ENCODE results near the gene FCHO2. TPM values are rescaled to one million over a fixed set of nuclear protein-coding genes. Genes with fewer than 3 reads are reported as not detected.

The FCHO2 gene
- total and polyA plus RNA-seq, 10 of the 15 experiments (the other 5 are each of a cell fraction or from before 2014, with no cell fraction given), result 0.05 to 1.4 (median 0.18) TPM

- BruUV-seq (replicated peaks), result no TSS peak
- POLR2A ChIA-PET, result no interaction called here
- DNase-seq (ENCODE audit: low read depth, low spot score) (no peak), FAIRE-seq (no peak), ATAC-seq (no peak)
- in situ Hi-C loops (cut with MboI) (no loop called here), intact Hi-C loops (cut with micrococcal nuclease; ENCODE audit: unreplicated experiment) (no loop called here)
- CTCF ChIA-PET, result no interaction called here
- Histone ChIP-seq H3K4me1 (ENCODE audit: control insufficient read depth, insufficient read depth, low read length) (no peaks in the 10 kb centered on the region), H3K4me2 (ENCODE audit: control insufficient read depth, insufficient read depth) (no peak overlapping the region), H4K20me1 (ENCODE audit: control insufficient read depth, insufficient read depth) (no peaks in the 10 kb centered on the region), H2AFZ (ENCODE audit: control insufficient read depth, low read depth, low read length) (no peak overlapping the region), H3K79me2 (ENCODE audit: control insufficient read depth, insufficient read depth, low read length) (no peaks in the 10 kb centered on the region), H3K4me3 (no peak overlapping the region), H3K27ac (ENCODE audit: control insufficient read depth, insufficient read depth) (no peak overlapping the region), H3K36me3 (ENCODE audit: control insufficient read depth in 2 of 2, insufficient read depth in 2 of 2, low read length in 1 of 2) (no peaks in the 10 kb centered on the region), H3K27me3 (replicated peaks in 1 of 2; ENCODE audit: control insufficient read depth in 2 of 2, insufficient read depth in 2 of 2, low read length in 1 of 2) (no peaks in the 10 kb centered on the region), H3K9ac (ENCODE audit: control insufficient read depth, insufficient read depth, low read length) (no peak overlapping the region), H3K9me3 (replicated peaks; ENCODE audit: control insufficient read depth, insufficient read depth, low read length) (no peaks in the 10 kb centered on the region)
- TF ChIP-seq RB1 (IDR thresholded peaks at IDR 0.05; ENCODE audit: borderline replicate concordance), result no peak
- WGBS (ENCODE audit: insufficient coverage, insufficient replicate concordance, low lambda C conversion rate, missing lambda C conversion rate), result 31% methylated on average over 4 of the region's 4 CpGs
- SMC1A ChIA-PET (ENCODE audit: uncharacterized antibody, unreplicated experiment), result no interaction called here
- RAD21 ChIA-PET (ENCODE audit: unreplicated experiment), result no interaction called here
Measured at GRCh38 chr5:72999916-73000315, 44.1 kb downstream of the FCHO2 start.

- no TSS peak for BruUV-seq (replicated peaks)
- 38% methylated on average over 3 of the region's 3 CpGs for WGBS (ENCODE audit: insufficient coverage, insufficient replicate concordance, low lambda C conversion rate, missing lambda C conversion rate)
- FAIRE-seq (no peak), ATAC-seq (no peak), DNase-seq (ENCODE audit: low read depth, low spot score) (no peak)
- ChIA-PET SMC1A (ENCODE audit: uncharacterized antibody, unreplicated experiment) (interaction anchor here (0.7 to 1.4 kb wide), 3 partner anchors 10 to 1230 kb away, joined by 3 to 4 read pairs (median 3); no protein-coding TSS in a partner anchor), CTCF (interaction anchor here (1.6 kb wide), 1 partner anchor 51 kb away, joined by 3 read pairs; no protein-coding TSS in a partner anchor), RAD21 (ENCODE audit: unreplicated experiment) (no interaction called here), POLR2A (no interaction called here)
- Histone ChIP-seq H3K79me2 (ENCODE audit: control insufficient read depth, insufficient read depth, low read length) (no peaks in the 10 kb centered on the region), H2AFZ (ENCODE audit: control insufficient read depth, low read depth, low read length) (no peak overlapping the region), H3K4me2 (ENCODE audit: control insufficient read depth, insufficient read depth) (no peak overlapping the region), H3K9ac (ENCODE audit: control insufficient read depth, insufficient read depth, low read length) (no peak overlapping the region), H3K27me3 (replicated peaks in 1 of 2; ENCODE audit: control insufficient read depth in 2 of 2, insufficient read depth in 2 of 2, low read length in 1 of 2) (no peaks in the 10 kb centered on the region), H3K4me1 (ENCODE audit: control insufficient read depth, insufficient read depth, low read length) (no peaks in the 10 kb centered on the region), H4K20me1 (ENCODE audit: control insufficient read depth, insufficient read depth) (no peaks in the 10 kb centered on the region), H3K9me3 (replicated peaks; ENCODE audit: control insufficient read depth, insufficient read depth, low read length) (no peaks in the 10 kb centered on the region), H3K4me3 (no peak overlapping the region), H3K27ac (ENCODE audit: control insufficient read depth, insufficient read depth) (no peak overlapping the region), H3K36me3 (ENCODE audit: control insufficient read depth in 2 of 2, insufficient read depth in 2 of 2, low read length in 1 of 2) (no peaks in the 10 kb centered on the region)
- intact Hi-C loops (cut with micrococcal nuclease; ENCODE audit: unreplicated experiment) (no loop called here), in situ Hi-C loops (cut with MboI) (no loop called here)
- TF ChIP-seq, protein P1, sequence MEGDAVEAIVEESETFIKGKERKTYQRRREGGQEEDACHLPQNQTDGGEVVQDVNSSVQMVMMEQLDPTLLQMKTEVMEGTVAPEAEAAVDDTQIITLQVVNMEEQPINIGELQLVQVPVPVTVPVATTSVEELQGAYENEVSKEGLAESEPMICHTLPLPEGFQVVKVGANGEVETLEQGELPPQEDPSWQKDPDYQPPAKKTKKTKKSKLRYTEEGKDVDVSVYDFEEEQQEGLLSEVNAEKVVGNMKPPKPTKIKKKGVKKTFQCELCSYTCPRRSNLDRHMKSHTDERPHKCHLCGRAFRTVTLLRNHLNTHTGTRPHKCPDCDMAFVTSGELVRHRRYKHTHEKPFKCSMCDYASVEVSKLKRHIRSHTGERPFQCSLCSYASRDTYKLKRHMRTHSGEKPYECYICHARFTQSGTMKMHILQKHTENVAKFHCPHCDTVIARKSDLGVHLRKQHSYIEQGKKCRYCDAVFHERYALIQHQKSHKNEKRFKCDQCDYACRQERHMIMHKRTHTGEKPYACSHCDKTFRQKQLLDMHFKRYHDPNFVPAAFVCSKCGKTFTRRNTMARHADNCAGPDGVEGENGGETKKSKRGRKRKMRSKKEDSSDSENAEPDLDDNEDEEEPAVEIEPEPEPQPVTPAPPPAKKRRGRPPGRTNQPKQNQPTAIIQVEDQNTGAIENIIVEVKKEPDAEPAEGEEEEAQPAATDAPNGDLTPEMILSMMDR (IDR thresholded peaks at IDR 0.05 in 2 of 3, conservative IDR thresholded peaks at IDR 0.05 in 1 of 3; ENCODE audit: control insufficient read depth in 2 of 3, extremely low read depth in 1 of 3, insufficient read depth in 1 of 3, low read depth in 3 of 3, low read length in 3 of 3), result no peak
- TF ChIP-seq BCL3 (IDR thresholded peaks at IDR 0.05; ENCODE audit: borderline replicate concordance, insufficient read depth, low read depth, low read length, poor library complexity, severe bottlenecking), result no peak
- no peak for TF ChIP-seq ZBED1 (IDR thresholded peaks at IDR 0.05; ENCODE audit: borderline replicate concordance)
- no peak for TF ChIP-seq SMC3 (IDR thresholded peaks at IDR 0.05; ENCODE audit: borderline replicate concordance, low read length)
- no peak for TF ChIP-seq PAX5 (IDR thresholded peaks at IDR 0.05; ENCODE audit: borderline replicate concordance, low read depth, low read length)
- TF ChIP-seq RCOR1 (conservative IDR thresholded peaks at IDR 0.05; ENCODE audit: low read depth, low read length), result no peak
- TF ChIP-seq SMARCA5 (IDR thresholded peaks at IDR 0.05), result no peak
- no peak for TF ChIP-seq RAD51 (IDR thresholded peaks at IDR 0.05)
- TF ChIP-seq, protein P2, sequence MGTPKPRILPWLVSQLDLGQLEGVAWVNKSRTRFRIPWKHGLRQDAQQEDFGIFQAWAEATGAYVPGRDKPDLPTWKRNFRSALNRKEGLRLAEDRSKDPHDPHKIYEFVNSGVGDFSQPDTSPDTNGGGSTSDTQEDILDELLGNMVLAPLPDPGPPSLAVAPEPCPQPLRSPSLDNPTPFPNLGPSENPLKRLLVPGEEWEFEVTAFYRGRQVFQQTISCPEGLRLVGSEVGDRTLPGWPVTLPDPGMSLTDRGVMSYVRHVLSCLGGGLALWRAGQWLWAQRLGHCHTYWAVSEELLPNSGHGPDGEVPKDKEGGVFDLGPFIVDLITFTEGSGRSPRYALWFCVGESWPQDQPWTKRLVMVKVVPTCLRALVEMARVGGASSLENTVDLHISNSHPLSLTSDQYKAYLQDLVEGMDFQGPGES (IDR thresholded peaks at IDR 0.05), result no peak
- no peak for TF ChIP-seq HDAC2 (IDR thresholded peaks at IDR 0.05)
- TF ChIP-seq KLF5 (IDR thresholded peaks at IDR 0.05; ENCODE audit: partially characterized antibody), result no peak
- no peak for TF ChIP-seq FOS (IDR thresholded peaks at IDR 0.05; ENCODE audit: borderline replicate concordance, extremely low read depth, insufficient read length)
- no peak for TF ChIP-seq PML (IDR thresholded peaks at IDR 0.05; ENCODE audit: low read length)
Measured at GRCh38 chr5:73005886-73006285, 50.0 kb downstream of the FCHO2 start.

Data from GM12878 (cell line).